T-helper 2 cell treated with Interferon-gamma antibody and Interleukin-4, amounts not matched to agents 5 μg/mL and 100 μg/mL, for 36 hours (primary cell): ENCODE data around the gene LMBR1.
"Not testable (repeated sequence)": the region's sequence is repeated elsewhere in the genome, so short reads cannot be mapped to it uniquely, and the experiment has no call there.

ENCODE experiments used
- DNase-seq: peaks from one replicate; pipeline ENCODE4 v3.0.0; 2021; ENCODE audit warnings: low spot score
- H3K27ac Mint-ChIP-seq: one replicate; pipeline ENCODE4 v1.8.0; 2021; ENCODE audit warnings: mild to moderate bottlenecking, mixed read lengths
- H3K27me3 Mint-ChIP-seq: one replicate; pipeline ENCODE4 v1.8.0; 2021; ENCODE audit warnings: low read depth, mixed read lengths
- H3K36me3 Mint-ChIP-seq: one replicate; pipeline ENCODE4 v1.8.0; 2021; ENCODE audit warnings: low read depth, mixed read lengths
- H3K4me1 Mint-ChIP-seq: one replicate; pipeline ENCODE4 v1.8.0; 2021; ENCODE audit warnings: low read depth, mixed read lengths
- H3K4me3 Mint-ChIP-seq: one replicate; pipeline ENCODE4 v1.8.0; 2022; ENCODE audit warnings: mild to moderate bottlenecking, moderate library complexity, mixed read lengths
- H3K9me3 Mint-ChIP-seq: one replicate; pipeline ENCODE4 v1.8.0; 2021; ENCODE audit warnings: mixed read lengths

Gene LMBR1

DNA sequence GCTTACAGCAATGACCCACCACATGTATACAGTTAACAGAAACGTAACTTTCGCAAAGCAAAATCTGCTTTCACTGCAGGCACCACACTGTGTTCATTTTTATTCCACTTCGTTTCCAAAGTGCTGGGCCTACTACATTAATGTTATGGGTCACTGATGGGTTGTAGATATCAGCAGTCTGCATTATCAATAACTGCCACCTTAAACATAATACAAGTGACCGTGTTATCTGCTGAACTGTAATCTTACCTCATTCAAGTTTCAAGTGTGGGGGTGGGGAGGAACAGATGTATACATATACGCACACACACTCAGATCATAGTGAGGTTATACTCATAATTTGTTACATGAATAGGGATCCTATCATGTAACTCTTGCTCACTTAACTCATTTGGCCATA is 231.3 kb downstream of the LMBR1 start:
- Mint-ChIP-seq H3K36me3 (peaks cover 2% of the 10 kb centered on the region), H3K4me1 (peaks cover 4% of the 10 kb centered on the region)
- no peak for DNase-seq

DNA sequence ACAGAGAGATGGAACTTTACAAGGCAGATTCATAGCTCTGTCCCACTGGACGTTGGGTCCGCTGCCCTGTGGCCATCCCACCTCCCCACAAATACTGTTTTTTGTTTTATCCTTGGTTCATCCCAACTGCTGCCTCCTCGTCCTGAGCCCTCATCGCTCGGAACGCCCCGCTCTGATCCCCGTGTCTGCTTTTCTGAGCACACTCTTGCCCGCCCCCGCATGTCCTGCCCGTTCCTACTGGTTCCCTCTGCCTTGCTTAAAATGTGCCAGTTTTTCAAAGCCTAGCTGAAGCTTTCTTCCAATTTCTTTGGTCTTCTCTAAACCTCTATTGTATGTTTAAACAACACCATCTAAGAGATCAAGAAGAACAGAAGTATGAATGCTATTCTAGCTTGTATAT is 233.0 kb downstream of the LMBR1 start:
- no peak for DNase-seq
- Mint-ChIP-seq H3K27me3 (no peaks in the 10 kb centered on the region), H3K4me1 (peaks cover 11% of the 10 kb centered on the region), H3K36me3 (peaks cover 2% of the 10 kb centered on the region), H3K9me3 (no peaks in the 10 kb centered on the region), H3K4me3 (no peak overlapping the region), H3K27ac (no peak overlapping the region)

More for the DNA sequence above, 231.3 kb downstream of the LMBR1 start:
- Mint-ChIP-seq H3K27ac (no peak overlapping the region), H3K4me3 (no peak overlapping the region), H3K27me3 (no peaks in the 10 kb centered on the region), H3K9me3 (no peaks in the 10 kb centered on the region)

DNA sequence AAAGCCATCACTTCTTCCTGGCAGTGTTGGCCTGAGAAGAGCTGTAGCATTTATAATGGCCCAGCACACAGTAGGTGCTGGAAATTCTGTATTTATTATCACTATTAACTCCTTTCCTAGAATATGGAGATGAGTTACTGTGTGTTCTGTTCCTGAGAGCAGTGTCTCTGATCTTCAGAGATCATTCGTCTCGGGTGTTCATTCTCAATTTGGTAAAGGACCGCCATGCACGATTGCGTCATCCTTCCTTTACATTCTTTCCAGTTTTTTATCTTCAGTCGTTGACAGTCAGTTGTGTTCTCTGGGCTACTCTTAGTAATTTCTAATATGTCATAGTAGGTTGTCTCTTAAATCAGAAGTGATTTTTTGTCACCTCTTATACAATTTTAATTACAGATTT is 233.8 kb downstream of the LMBR1 start:
- H3K9me3 Mint-ChIP-seq: no peaks in the 10 kb centered on the region

DNA sequence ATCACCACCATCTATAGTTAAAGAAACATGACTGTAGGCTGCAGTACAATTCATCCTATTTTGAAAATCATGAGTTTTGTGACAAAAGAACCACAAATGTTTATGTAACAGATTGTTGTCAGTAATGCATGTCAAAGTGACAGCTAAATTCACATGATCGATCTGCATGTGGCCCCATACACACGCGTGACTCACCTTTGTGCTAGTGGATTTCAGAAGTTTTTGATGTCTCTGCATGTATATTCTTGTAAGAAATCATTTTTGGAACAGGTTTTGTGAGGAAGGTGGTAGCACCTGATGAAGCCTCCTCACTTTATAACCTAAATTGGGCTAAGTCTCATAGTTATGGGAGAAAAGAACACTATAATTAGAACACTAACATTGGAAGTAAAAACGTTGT is 235.3 kb downstream of the LMBR1 start:
- no peak overlapping the region for H3K4me3 Mint-ChIP-seq
- H3K4me1 Mint-ChIP-seq: peaks cover 13% of the 10 kb centered on the region
- no peaks in the 10 kb centered on the region for H3K9me3 Mint-ChIP-seq
- H3K36me3 Mint-ChIP-seq: no peaks in the 10 kb centered on the region
- H3K27ac Mint-ChIP-seq: no peak overlapping the region
- H3K27me3 Mint-ChIP-seq: no peaks in the 10 kb centered on the region
- no peak for DNase-seq

More for the DNA sequence above, 233.8 kb downstream of the LMBR1 start:
- no peak for DNase-seq
- Mint-ChIP-seq H3K27ac (no peak overlapping the region), H3K36me3 (peaks cover 2% of the 10 kb centered on the region), H3K4me3 (no peak overlapping the region), H3K27me3 (no peaks in the 10 kb centered on the region), H3K4me1 (peaks cover 13% of the 10 kb centered on the region)

DNA sequence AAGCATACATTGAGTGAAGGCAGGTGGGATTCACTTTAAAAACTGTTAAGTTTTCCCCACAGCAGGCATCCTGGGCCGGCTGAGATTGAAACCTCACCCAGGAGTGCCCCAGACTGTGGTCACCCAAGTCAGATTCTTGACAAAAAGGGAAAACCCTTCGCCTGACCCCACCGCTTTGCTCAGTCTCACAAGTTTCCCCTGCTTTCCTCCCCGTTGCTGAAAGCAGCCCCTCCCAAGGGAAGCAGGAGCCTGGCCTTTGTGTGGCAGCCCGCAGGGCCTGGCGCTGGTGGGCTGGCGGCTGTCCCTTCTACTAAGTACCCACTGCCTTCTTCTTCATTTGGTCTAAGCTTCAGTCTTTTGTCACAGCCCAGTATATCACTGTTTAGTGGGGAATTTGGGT is 236.4 kb downstream of the LMBR1 start:
- no peak overlapping the region for H3K4me3 Mint-ChIP-seq
- H3K27me3 Mint-ChIP-seq: no peaks in the 10 kb centered on the region
- H3K9me3 Mint-ChIP-seq: no peaks in the 10 kb centered on the region
- H3K27ac Mint-ChIP-seq: no peak overlapping the region
- H3K4me1 Mint-ChIP-seq: peaks cover 13% of the 10 kb centered on the region
- H3K36me3 Mint-ChIP-seq: peaks cover 2% of the 10 kb centered on the region
- no peak for DNase-seq

DNA sequence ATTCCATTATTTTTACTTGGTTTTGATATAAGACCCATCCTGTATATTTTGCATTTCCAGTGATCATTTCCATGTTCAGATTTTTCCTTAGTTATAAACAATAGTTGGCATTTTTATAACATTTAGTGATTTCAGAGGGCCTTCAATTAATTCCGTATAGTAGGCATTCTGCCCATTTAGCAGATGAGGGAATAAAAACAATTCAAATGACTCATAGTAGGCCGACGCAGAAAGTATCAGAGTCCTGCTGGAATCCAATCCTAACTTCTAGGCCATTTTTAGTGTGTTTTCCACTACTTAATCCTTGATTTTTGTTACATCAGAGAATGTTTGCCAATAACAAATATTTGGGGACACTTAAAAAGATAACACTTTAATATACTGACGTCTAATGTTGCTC is 237.0 kb downstream of the LMBR1 start:
- H3K27ac Mint-ChIP-seq: no peak overlapping the region
- peaks cover 2% of the 10 kb centered on the region for H3K36me3 Mint-ChIP-seq
- no peak for DNase-seq
- no peak overlapping the region for H3K4me3 Mint-ChIP-seq
- no peaks in the 10 kb centered on the region for H3K9me3 Mint-ChIP-seq
- H3K27me3 Mint-ChIP-seq: no peaks in the 10 kb centered on the region
- H3K4me1 Mint-ChIP-seq: peaks cover 13% of the 10 kb centered on the region

DNA sequence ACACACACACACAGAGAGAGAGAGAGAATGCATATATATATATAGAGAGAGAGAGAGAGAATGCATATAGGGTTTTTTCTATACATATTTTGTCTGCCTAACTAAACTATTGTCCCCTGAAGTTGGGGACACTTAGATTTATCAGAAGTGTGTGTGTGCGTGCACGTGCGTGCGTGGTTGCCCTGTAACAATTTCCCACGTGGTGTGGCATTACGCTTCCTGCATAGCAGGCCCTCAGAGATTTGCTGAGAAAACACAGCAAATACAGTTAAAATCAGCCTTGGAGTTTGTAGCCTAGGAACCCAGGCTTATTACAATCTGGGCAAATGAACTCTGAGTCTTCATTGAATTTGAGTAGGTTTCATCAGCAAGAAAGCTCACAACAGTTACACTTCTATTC is 237.7 kb downstream of the LMBR1 start:
- Mint-ChIP-seq H3K4me3 (no peak overlapping the region), H3K36me3 (peaks cover 2% of the 10 kb centered on the region), H3K27me3 (no peaks in the 10 kb centered on the region), H3K27ac (no peak overlapping the region), H3K4me1 (peaks cover 13% of the 10 kb centered on the region), H3K9me3 (no peaks in the 10 kb centered on the region)
- no peak for DNase-seq

DNA sequence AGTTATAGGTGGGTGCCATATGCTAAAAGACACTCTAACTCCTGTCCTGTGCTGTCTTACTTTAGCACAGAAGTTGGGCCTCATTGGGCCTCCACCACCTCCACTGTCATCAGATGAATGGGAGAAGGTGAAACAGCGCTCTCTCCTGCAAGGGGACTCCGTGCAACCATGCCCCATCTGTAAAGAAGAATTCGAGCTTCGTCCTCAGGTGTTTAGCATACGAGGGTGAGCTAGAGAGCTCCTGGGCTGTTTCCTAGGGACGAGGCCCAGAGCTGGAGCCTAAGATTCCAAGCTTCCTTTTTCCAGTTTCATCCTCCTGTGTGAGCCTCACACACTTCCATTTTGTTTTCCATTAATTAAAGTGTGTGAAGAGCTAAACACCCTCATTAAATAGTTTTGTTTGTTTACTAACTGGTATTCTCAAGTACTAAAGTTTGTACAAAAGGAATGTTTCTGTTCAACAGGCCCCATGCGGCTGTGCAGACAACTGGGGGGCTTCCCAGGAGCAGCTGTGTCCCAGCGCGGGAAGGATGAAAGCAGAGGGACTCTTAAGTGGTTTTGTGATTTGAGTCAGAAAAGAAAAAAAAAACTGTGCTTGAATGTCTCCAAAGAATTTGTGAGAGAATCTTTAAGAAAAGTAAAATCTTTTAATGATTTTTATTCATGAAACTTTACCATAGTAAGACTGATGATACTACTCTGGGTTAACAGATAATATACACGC is 238.3 kb downstream of the LMBR1 start:
- no peak for DNase-seq
- no peaks in the 10 kb centered on the region for H3K9me3 Mint-ChIP-seq
- no peak overlapping the region for H3K27ac Mint-ChIP-seq
- H3K36me3 Mint-ChIP-seq: peaks cover 2% of the 10 kb centered on the region
- no peaks in the 10 kb centered on the region for H3K27me3 Mint-ChIP-seq
- H3K4me1 Mint-ChIP-seq: peaks cover 13% of the 10 kb centered on the region
- H3K4me3 Mint-ChIP-seq: no peak overlapping the region

DNA sequence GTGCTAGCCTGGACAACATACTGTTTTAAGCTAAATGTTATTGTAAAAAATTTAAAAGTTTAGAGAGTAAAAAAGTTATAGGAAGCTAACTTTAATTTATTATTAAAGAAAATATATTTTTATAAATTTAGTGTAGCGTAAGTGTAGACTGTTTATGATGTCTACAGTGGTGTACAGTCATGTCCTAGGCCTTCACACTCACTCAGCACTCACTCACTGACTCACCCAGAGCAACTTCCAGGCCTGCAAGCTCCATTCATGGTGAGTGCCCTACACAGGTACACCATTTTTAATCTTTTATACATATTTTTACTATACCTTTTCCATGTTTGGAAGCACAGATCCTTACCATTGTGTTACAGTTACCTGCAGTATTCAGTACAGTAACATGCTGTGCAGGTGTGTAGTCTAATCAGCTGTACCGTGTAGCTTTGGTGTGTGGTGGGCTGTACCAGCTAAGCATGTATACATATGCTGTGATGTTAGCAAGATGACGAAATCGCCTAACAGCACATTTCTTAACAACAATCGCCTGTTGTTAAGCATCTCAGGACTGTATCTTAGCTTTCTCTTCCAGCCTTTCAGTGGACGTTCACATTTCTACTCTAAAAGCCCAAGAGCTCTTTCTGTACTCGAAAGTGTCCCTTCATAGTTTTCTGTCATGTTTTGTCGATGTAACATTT is 240.0 kb downstream of the LMBR1 start:
- H3K27ac Mint-ChIP-seq: no peak overlapping the region
- H3K4me3 Mint-ChIP-seq: no peak overlapping the region
- no peaks in the 10 kb centered on the region for H3K9me3 Mint-ChIP-seq
- peaks cover 4% of the 10 kb centered on the region for H3K36me3 Mint-ChIP-seq
- no peak for DNase-seq
- H3K27me3 Mint-ChIP-seq: no peaks in the 10 kb centered on the region
- H3K4me1 Mint-ChIP-seq: peaks cover 13% of the 10 kb centered on the region

DNA sequence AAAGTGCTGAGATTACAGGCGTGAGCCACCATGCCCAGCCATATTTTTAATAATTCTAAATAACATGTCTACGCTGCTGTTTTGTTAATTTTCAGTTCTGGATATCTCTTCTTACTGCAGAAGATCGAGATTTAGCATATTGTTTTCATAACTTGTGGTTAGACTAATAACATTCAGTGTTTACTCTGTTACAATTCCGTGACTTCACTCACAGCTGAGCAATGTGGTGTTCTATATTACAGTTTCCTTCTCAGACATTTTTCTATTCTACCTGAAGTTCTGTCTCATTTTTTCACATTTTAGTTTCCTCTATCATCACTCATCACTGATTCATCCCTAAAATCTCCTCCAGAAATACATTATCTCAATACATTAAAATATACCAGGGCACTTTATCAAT is 241.5 kb downstream of the LMBR1 start:
- peaks cover under 1% of the 10 kb centered on the region for H3K9me3 Mint-ChIP-seq
- H3K4me3 Mint-ChIP-seq: no peak overlapping the region
- no peaks in the 10 kb centered on the region for H3K27me3 Mint-ChIP-seq
- H3K36me3 Mint-ChIP-seq: peaks cover 7% of the 10 kb centered on the region
- no peak overlapping the region for H3K27ac Mint-ChIP-seq
- DNase-seq: no peak
- H3K4me1 Mint-ChIP-seq: peaks cover 13% of the 10 kb centered on the region

DNA sequence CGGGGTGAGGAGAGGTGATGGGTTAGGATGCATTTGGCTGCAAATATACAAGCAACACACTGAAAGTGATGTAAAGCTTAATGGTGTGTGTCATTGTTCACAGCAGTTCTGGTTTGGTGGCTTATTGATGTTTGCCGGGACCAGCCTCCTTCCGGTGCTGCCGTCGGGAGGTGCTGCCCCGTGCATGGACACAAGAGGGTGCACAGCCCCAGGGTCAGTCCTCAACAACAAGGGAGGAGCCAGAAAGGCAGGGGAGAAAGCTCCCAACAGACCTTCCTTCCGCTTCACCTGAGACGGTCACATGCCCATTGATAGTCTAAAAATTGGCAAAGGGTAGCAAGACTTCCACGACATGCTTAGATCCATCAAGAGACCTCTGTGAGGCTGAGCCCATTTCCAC is 242.9 kb downstream of the LMBR1 start:
- H3K27me3 Mint-ChIP-seq: peaks cover 4% of the 10 kb centered on the region
- no peak for DNase-seq
- H3K4me3 Mint-ChIP-seq: no peak overlapping the region
- peaks cover 7% of the 10 kb centered on the region for H3K4me1 Mint-ChIP-seq
- H3K9me3 Mint-ChIP-seq: peaks cover 3% of the 10 kb centered on the region
- peaks cover 10% of the 10 kb centered on the region for H3K36me3 Mint-ChIP-seq
- no peak overlapping the region for H3K27ac Mint-ChIP-seq

DNA sequence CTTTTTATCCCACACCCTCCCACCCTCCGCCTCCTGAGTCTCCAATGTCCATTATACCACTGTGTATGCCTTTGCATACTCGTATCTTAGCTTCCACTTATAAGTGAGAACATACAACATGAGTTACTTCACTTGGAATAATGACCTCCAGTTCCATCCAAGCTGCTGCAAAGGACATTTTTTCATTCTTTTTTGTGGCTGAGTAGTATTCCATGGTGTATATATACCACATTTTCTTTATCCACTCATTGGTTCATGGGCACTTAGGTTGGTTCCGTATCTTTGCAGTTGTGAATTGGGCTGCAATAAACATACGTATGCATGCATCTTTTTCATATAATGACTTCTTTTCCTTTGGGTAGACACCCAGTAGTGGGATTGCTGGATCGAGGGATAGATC is 245.7 kb downstream of the LMBR1 start:
- not testable (repeated sequence) for H3K9me3 Mint-ChIP-seq, H3K27ac Mint-ChIP-seq, H3K4me3 Mint-ChIP-seq, DNase-seq, H3K27me3 Mint-ChIP-seq
- Mint-ChIP-seq H3K4me1 (peaks cover 10% of the 10 kb centered on the region), H3K36me3 (peaks cover 12% of the 10 kb centered on the region)

DNA sequence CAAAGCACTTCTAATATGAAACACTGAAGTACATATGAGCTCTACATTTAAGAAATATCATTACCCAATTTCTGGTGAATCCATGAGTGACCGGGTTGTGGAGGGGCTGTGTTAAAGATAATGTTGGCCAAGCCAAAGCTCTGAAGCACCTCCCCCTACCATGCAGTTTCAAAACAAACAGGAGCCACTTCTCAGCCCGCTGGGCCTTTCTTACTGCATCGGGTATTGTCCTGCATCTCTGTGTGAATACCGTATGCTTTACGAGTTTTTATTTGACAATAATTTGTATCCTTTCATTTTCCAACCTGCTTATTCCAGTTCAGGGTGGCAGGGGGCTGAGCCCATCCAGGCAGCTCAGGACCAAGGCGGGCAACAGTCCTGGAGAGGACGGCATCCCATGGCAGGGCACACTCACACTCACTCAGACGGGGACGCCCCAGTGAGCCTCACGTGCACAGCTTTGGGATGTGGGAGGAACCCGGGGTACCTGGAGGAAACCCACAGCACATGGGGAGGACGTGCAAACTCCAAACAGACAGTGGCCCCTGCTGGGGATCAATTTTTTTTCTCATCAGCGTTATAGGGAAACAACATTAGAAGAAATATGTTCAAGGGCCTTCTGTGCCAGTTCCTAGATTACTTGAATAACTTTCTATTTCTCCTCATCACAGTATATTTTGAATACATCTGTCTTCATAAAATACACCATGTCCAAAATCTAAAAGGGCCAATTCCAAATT is 250.5 kb downstream of the LMBR1 start:
- DNase-seq: no peak
- Mint-ChIP-seq H3K4me1 (peaks cover 32% of the 10 kb centered on the region), H3K27ac (peak overlapping the region; percentile 100), H3K27me3 (peaks cover 4% of the 10 kb centered on the region), H3K4me3 (peak overlapping the region; percentile 18), H3K9me3 (peaks cover 12% of the 10 kb centered on the region), H3K36me3 (peaks cover 23% of the 10 kb centered on the region)

DNA sequence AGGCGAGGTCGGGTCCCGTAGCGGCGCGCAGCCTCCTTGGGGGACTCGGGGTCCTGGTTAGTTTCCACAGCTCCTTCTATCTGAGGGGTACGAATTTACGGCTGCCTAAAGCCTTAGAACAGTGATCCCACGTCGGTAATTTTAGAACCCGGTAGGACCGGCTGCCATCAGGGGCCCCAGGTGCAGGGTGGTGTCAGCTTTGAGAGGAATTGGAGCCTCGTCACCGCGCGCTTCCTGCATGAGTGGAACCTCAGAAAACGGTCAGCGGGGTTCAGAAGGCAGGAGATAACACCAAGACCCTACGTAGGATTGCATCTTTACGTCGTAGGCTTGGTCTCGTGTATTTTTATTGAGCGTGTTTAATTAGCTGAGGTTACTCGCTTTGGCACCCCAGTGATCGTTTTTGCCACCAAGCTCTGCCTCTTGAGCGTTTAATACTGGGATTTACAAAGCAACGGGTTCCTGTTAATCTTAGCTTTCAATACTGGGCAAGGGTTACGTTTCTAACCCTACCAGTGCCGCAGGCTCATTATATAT is 252.0 kb downstream of the LMBR1 start:
- Mint-ChIP-seq H3K4me1 (peaks cover 39% of the 10 kb centered on the region), H3K9me3 (peaks cover 12% of the 10 kb centered on the region), H3K27me3 (no peaks in the 10 kb centered on the region), H3K27ac (peak overlapping the region; percentile 100), H3K36me3 (peaks cover 26% of the 10 kb centered on the region), H3K4me3 (peak overlapping the region; percentile 95)
- peak; percentile 67 for DNase-seq
